ENCODE data around the gene DENND2C.

DENND2C gene

DNA sequence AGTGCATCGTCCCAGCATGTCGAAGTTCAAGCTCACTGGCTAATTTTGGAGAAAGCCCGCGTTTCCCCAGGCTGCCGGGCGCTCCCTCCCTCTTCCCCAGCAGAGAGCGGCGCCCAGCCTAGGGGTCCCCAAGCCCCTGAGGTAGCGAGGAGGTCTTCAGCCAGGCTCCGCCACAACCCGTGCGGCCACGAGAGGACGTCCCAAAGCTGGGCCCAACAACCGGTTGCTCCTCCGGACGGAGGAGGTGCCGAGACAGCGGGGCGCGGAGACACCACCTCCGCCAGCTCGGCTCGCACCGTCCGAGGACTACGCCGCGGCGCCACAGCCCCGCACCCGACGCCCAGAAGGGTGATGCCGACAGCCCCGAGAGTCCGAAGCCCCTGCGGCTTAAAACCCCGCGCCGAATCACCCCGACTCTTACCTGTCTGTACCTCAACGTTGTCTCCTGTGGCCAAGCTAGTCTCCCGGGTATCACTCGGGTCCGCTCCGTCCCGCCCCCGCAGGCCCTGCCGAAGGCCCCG lies at the start of gene DENND2C:
TSS of gene DENND2C (minus strand) at position 488 of the 521 bp plus-strand sequence. CDS start 44,065 bp downstream, outside the sequence.
- DNase-seq: no peak

GRCh38 chr1:114719424-114719787 lies 49.6 kb upstream of the DENND2C start:
- DNase-seq: no peak

GRCh38 chr1:114718661-114719423 lies 49.0 kb upstream of the DENND2C start:
- no peak for DNase-seq

- DNase-seq: peak; percentile 95
These were observed 46.7 kb upstream of the DENND2C start, which contains the start of gene NRAS for GRCh38 chr1:114716304-114717170. NRAS (minus strand) TSS chr1:114716771; CDS start chr1:114716160, 611 bp downstream.

- DNase-seq: no peak
These were observed 46.1 kb upstream of the DENND2C start for GRCh38 chr1:114715952-114716303.

GRCh38 chr1:114712977-114713376 lies 43.1 kb upstream of the DENND2C start:
- DNase-seq: no peak

DNA sequence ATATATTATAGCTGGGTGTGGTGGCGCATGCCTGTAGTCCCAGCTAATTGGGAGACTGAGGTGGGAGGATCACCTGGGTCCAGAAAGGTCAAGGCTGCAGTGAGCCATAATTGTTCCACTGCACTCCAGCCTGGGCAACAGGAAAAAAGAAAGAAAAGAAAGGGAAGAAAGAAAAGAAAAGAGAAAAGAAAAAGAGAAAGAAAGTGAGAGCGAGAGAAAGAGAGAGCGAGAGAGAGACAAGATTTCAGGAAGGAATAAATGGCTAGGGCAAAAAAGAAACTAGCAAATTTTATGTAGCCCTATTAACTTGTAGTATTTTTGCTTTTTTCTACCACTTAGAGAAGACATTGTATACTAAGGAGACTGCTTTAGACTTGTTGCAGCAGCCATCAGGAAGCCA lies 40.5 kb upstream of the DENND2C start:
- no peak for DNase-seq

DNA sequence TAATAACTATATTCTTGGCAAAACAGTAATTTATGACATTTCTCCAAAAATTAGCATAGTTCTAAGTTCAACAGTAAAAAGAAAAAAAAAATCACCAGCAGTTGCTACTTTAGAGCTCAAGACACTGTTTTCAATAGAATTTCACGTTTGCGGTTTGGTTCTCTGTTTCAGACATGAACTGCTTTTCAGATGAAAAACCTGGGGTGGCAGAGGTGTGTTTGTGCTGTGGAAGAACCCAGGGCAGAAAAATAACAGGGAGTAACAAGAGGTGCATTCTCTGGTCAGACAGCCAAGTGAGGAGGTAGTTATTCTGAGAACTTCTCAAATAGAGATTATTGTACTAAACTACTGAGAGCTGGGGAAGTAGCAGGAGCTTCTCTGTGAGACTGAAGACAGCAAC lies 37.8 kb upstream of the DENND2C start:
- no peak for DNase-seq

- DNase-seq: no peak
These were observed 33.4 kb upstream of the DENND2C start for GRCh38 chr1:114703242-114703641.

GRCh38 chr1:114702737-114703136 lies 32.9 kb upstream of the DENND2C start:
- DNase-seq: no peak

DNA sequence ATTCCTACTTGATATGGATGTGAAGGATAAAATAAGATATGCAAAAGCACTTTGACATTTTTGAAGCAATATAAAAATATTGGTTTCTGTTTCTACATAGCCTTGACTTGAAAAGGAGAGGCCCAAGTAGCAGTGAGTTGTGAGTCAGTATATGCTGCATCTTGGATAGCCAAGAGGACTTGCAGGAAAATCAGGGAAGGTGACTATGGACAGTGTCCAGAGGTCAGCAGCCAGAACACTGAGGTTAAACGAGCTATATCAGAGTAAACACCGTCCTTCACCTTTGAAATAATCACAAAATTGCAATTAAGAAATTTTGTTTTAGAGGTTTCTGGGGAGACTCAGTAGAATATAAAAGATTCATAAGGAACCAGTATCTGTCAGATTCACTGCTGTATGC lies 32.1 kb upstream of the DENND2C start:
- DNase-seq: no peak

DNA sequence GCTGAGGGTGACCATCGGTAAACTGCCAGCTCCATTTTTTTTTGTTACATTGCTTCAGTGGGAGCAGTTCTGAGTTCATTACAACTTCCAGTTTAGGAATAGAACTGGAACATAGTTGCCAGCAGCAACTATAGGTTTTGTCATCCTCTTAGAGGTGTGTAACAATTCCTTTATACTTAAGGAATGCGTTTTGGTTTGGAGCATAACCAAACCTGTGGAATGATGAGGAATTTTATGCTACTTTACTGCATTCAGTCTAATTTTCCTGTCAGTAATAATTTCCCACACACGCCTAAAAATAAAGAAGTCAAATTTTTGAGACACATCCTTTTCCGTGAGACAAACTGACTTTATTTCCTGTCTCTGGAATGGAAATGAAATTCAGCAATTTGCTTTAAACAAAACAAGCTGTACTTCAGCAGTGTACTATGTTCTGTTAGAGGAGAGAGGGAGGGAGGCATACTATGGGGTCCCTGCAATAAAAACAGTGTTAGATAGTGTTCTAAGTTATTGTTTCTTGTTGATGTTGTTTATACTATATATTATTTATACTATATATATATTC lies 30.3 kb upstream of the DENND2C start:
- no peak for DNase-seq

- no peak for DNase-seq
These were observed 27.0 kb upstream of the DENND2C start for GRCh38 chr1:114696810-114697209.

DNA sequence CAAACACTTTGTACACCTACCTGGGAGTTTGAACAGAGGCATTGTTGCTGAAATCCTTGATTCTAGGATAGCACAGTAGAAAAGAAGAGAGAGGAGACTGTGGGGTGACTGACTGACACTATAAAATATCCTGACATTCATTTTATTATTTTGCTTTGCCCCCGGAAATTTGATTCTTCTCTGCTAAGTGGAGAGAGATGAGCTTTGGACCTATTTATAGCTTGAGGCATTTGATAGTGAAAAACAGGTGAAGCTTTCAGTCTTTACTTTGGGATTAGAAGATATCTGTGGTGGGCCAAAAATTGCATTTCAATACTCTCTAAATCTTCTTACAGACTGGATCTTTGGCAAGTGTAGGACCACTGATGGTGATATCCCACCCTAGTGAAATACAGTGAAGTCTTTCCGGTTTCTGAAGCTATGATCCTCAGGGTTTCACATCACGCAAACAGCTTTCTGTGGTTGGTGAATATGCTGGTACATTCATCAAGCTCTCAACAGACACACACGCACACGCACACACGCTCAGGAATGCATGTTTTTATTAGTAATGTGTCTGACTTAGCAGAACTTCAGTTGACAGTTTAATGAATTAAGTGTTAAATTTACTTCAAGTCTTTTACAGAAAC lies 25.7 kb upstream of the DENND2C start, which contains the start of gene AMPD1:
TSS of gene AMPD1 (minus strand) at position 117 of the 629 bp plus-strand sequence. CDS start at position 42, 75 bp downstream.
- DNase-seq: no peak

GRCh38 chr1:114694540-114695310 lies 24.9 kb upstream of the DENND2C start:
- DNase-seq: no peak

GRCh38 chr1:114692947-114693346 lies 23.1 kb upstream of the DENND2C start:
- no peak for DNase-seq

GRCh38 chr1:114691061-114691460 lies 21.2 kb upstream of the DENND2C start:
- no peak for DNase-seq

DNA sequence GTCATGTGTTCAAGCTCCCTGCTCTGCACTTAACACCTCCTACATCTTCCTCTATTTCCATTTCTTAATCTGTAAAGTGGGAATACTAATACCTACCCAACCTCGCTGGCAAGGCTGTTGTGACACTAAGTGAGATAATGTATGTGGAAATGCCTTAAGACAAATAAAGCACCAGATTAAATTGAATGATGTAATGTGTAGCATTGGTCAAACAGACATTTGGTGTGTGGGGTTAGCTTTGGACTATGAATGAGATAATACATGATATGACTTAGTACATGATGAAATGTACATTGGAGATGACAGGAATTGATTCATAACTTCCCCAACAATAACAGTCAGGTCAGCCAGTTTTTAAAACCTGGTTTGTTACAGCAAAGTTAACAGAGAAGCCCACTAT lies 20.3 kb upstream of the DENND2C start:
- DNase-seq: no peak

DNA sequence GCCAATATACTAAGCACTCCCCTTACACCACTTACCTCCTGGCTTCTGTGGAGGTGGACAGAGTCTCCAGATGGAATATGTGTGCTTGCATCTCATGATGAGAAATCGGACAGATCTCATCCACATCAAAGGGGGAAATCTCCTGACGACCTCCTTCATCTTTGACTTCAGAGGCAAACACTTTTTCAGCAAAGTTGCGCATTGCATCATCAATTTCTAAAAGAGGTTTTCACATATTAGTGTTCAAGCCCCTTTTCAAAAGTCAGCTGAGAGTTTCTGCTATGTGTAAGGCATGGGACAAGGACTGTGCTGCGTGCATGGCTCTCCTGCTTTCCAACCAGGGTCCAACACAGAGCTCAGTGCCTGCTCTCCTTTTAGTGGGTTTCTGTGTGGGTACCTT lies 18.7 kb upstream of the DENND2C start:
- no peak for DNase-seq

DNA sequence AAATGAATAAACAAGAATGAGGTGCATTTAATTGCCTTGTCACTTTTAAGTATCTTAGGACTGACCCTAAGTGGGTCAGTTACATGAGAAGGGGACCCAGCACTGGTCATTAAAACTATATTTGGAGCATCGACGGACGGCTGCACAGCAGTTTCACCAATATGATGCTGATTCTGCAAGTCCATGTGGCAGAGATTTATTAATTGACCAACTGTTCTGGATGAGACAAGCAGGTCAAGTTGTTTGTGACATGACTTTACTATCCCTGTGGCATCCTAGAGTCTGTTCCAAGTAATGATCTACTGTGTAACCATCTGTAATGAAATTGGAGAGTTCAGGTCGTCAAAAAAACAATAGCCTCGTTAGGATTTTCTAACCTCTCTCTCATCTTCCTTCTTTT lies 16.0 kb upstream of the DENND2C start:
- no peak for DNase-seq

DNA sequence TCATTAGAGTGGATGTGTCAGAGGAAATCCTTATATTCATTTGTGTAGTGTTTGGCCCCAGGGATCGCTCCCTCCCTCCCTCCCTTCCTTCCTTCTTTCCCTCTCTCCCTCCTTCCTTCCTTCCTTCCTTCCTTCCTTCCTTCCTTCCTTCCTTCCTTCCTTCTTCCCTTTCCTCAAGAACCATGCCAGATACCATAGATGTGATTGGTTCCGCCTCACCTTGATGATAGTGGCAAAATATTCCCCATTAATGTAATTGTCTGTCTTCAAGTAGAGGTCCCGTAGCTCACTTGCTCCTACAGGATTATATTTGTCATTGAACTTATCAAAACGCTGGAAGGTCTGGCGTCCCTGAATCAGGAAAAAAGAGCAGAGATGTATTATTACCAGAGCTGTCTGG lies 7.8 kb upstream of the DENND2C start:
- DNase-seq: no peak

GRCh38 chr1:114676115-114676514 lies 6.3 kb upstream of the DENND2C start:
- DNase-seq: no peak
